ENCODE results near the gene USP44. TPM values are rescaled to one million over a fixed set of nuclear protein-coding genes. Genes with fewer than 3 reads are reported as not detected.

The USP44 gene
- total RNA-seq, 2 donors from 2014 or later = 1.3 to 1.8 TPM

DNA sequence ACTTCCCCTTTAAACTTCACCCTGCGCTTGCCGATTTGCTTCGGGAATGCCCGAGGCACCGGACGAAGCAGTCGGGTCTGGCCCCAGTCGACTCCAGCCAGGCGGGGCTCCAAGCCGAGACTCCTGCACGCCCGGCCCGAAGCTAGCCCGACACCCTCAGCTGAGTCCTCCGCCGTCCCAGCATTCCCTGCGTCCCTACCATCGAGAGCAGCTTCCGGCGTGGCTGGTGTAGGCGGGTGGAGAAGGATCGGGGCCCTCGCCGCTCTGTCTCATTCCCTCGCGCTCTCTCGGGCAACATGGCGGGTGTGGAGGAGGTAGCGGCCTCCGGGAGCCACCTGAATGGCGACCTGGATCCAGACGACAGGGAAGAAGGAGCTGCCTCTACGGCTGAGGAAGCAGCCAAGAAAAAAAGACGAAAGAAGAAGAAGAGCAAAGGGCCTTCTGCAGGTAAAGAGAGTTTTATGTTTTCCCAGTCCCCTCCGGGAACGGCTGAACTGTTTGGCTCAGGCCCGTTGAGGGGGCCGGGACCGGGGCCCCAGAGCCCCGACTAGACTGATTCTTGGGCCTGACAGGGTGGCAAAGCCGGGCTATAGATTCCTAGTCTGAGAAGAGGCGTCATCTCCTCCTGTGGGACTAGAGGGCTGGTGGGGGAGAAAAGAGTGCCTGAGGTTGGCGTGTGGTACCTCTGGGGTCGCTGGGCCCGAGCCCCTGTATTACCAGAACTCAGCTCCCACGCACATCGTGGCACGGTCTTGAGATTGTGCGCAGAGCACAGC is 77.2 kb downstream of the USP44 start, which contains the start of gene METAP2:
TSS of gene METAP2 (plus strand) at position 269 of the 776 bp plus-strand sequence. CDS start at position 297, 28 bp downstream.
- peak; percentile 99 for DNase-seq (ENCODE audit: low spot score)
- intact Hi-C loops (cut with DNase I) = no loop called here

DNA sequence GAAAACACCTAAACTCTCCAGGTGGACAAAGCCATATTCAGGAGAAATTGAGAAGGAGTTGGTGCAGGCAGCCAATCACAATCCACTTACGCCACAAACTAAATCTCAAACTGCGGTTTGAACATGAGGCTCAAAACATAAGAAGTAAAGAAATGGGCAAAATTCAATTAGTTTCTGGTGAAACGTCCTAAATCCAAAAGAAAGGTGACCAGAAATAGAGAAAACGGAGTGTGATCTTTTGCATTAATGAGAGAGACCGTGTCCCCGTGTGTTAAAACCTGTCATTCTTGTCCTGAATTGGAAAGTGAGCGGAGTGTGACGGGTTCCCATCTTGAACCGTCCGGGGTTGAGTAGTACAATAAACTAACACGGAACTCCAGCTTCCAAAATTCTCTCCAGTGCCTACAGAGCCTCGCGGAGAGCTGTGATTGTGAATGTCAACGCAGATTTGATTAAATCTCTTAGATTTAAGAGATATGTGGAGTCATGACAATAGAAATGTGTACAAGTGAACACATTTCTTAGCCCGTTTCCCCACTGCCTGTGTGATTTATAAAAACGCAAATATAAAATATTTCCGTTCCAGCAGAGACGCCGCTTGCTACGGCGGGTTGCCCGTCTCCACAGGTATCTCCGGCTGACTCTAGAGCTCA is 77.9 kb downstream of the USP44 start:
- intact Hi-C loops (cut with DNase I) = no loop called here
- DNase-seq (ENCODE audit: low spot score) = no peak

DNA sequence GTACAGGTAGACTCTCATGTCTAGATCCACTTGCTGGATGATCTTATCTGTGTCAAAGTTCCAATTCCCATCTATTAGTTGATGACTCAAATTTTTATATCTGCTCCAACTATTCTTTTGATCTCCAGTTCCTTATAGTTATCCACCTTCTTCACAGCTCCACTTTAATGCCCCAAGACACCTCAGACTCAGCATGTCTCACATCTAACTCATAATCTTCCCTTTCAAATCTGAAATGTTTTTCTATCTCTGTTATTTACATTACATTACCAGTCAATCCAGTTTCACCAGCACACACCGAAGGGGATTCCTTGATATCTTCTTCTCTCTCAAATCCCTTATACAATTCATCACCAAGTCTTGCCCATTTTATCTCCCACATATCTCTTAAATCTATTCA is 81.0 kb downstream of the USP44 start:
- intact Hi-C loops (cut with DNase I) = no loop called here
- DNase-seq (ENCODE audit: low spot score) = no peak

Other genes with a start within 250 kb of the USP44 start
- gene METAP2, start 77.3 kb downstream of the USP44 start, total RNA-seq = 10 to 100 TPM; 46.9 to 51.0 TPM
- 10 to 100 TPM; 20.5 to 24.6 TPM for gene NTN4, start 239.3 kb upstream of the USP44 start, total RNA-seq